Hepatocyte (in vitro differentiated cells): Measurements from ENCODE around the gene APOA1. TPM values are rescaled to one million over a fixed set of nuclear protein-coding genes. Genes with fewer than 3 reads are reported as not detected.

Source experiments
- DNase-seq: peaks from one replicate; pipeline ENCODE4 v3.0.0-alpha.2; 2016; ENCODE audit warnings: low spot score
- H2AFZ ChIP-seq: fragments of 200-600 bp; sonication (generic); 2 replicates; pipeline ENCODE4 v1.6.0; 2016; ENCODE audit warnings: antibody characterized with exemption, mild to moderate bottlenecking
- H3K27ac ChIP-seq: fragments of 200-600 bp; sonication (generic); 2 replicates; pipeline ENCODE4 v1.5.1; 2016; ENCODE audit warnings: mild to moderate bottlenecking
- H3K27me3 ChIP-seq: fragments of 200-600 bp; sonication (generic); 2 replicates; pipeline ENCODE4 v1.6.1; 2016
- H3K36me3 ChIP-seq: fragments of 200-600 bp; sonication (generic); replicated peaks from 2 replicates; pipeline ENCODE4 v1.5.1; 2016; ENCODE audit warnings: low read depth; ENCODE audit not compliant: insufficient read depth
- H3K4me1 ChIP-seq: fragments of 200-600 bp; sonication (generic); 2 replicates; pipeline ENCODE4 v1.5.1; 2016; ENCODE audit warnings: mild to moderate bottlenecking, moderate library complexity; ENCODE audit not compliant: insufficient read depth
- H3K4me2 ChIP-seq: fragments of 200-600 bp; sonication (generic); 2 replicates; pipeline ENCODE4 v1.6.0; 2016
- H3K4me3 ChIP-seq: fragments of 200-600 bp; sonication (generic); 2 replicates; pipeline ENCODE4 v1.5.1; 2016; ENCODE audit warnings: mild to moderate bottlenecking
- H3K79me2 ChIP-seq: fragments of 200-600 bp; sonication (generic); 2 replicates; pipeline ENCODE4 v1.6.0; 2017; ENCODE audit warnings: mild to moderate bottlenecking
- H3K9me2 ChIP-seq: fragments of 200-600 bp; sonication (generic); replicated peaks from 2 replicates; pipeline ENCODE4 v1.6.0; 2017; ENCODE audit warnings: mild to moderate bottlenecking; ENCODE audit not compliant: insufficient read depth
- H3K9me3 ChIP-seq: fragments of 200-600 bp; sonication (generic); 2 replicates; pipeline ENCODE4 v1.5.1; 2016; ENCODE audit warnings: low read depth, mild to moderate bottlenecking
- H4K20me1 ChIP-seq: fragments of 200-600 bp; sonication (generic); 2 replicates; pipeline ENCODE4 v1.6.0; 2016; ENCODE audit warnings: mild to moderate bottlenecking; ENCODE audit not compliant: insufficient read depth, poor library complexity, severe bottlenecking
- EZH2 ChIP-seq: fragments of 200-600 bp; sonication (generic); IDR thresholded peaks from 2 replicates; pipeline ENCODE4 v1.6.1; 2016; ENCODE audit warnings: antibody characterized with exemption, mild to moderate bottlenecking, borderline replicate concordance
- EZH2phosphoT487 ChIP-seq: fragments of 200-600 bp; sonication (generic); IDR thresholded peaks from one replicate; pipeline ENCODE4 v1.6.1; 2018; ENCODE audit warnings: antibody characterized with exemption, mild to moderate bottlenecking, low read depth, moderate library complexity; ENCODE audit not compliant: unreplicated experiment, severe bottlenecking
- WGBS: methylation state at CpG from one replicate; pipeline ENCODE4 v1.1.6; 2016; ENCODE audit warnings: low lambda C conversion rate; ENCODE audit errors: missing lambda C conversion rate; 5-methylcytosine and 5-hydroxymethylcytosine counted together
- polyA plus RNA-seq: library from polyadenylated mRNA; unstranded; fragments of >200 nt; fragmentation: Nextera tagmentation; extraction: Ambion mirVana; gene quantifications from 2 replicates; pipeline ENCODE4 v1.2.1, GENCODE V29; 2016
- total RNA-seq: library from RNA; depleted of rRNA; stranded (reverse); fragments of >200 nt; gene quantifications from 2 replicates; pipeline ENCODE4 v1.2.3, GENCODE V29; 2014
- TF ChIP-seq, protein P1 (sequence below): fragments of 200-600 bp; sonication (generic); IDR thresholded peaks from 2 replicates; pipeline ENCODE4 v1.5.1; 2016; ENCODE audit warnings: antibody characterized with exemption, mild to moderate bottlenecking; ENCODE audit not compliant: poor library complexity

Gene APOA1
- total and polyA plus RNA-seq, 2 experiments from 2014 or later, result 4,253 to 7,624 TPM

GRCh38 chr11:116866804-116867455 is 29.5 kb upstream of the APOA1 start:
- TF ChIP-seq, protein P1, sequence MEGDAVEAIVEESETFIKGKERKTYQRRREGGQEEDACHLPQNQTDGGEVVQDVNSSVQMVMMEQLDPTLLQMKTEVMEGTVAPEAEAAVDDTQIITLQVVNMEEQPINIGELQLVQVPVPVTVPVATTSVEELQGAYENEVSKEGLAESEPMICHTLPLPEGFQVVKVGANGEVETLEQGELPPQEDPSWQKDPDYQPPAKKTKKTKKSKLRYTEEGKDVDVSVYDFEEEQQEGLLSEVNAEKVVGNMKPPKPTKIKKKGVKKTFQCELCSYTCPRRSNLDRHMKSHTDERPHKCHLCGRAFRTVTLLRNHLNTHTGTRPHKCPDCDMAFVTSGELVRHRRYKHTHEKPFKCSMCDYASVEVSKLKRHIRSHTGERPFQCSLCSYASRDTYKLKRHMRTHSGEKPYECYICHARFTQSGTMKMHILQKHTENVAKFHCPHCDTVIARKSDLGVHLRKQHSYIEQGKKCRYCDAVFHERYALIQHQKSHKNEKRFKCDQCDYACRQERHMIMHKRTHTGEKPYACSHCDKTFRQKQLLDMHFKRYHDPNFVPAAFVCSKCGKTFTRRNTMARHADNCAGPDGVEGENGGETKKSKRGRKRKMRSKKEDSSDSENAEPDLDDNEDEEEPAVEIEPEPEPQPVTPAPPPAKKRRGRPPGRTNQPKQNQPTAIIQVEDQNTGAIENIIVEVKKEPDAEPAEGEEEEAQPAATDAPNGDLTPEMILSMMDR, result no peak
- TF ChIP-seq EZH2 (no peak), EZH2phosphoT487 (no peak)
- no peaks in the 10 kb centered on the region for H3K4me1 ChIP-seq
- no peaks in the 10 kb centered on the region for H3K27me3 ChIP-seq
- no peaks in the 10 kb centered on the region for H3K9me3 ChIP-seq
- no peak overlapping the region for H2AFZ ChIP-seq
- H4K20me1 ChIP-seq, result no peaks in the 10 kb centered on the region
- no peak overlapping the region for H3K4me2 ChIP-seq
- no peaks in the 10 kb centered on the region for H3K36me3 ChIP-seq
- no peak overlapping the region for H3K27ac ChIP-seq
- 91% methylated on average over 6 of the region's 6 CpGs for WGBS
- H3K79me2 ChIP-seq, result no peaks in the 10 kb centered on the region
- H3K4me3 ChIP-seq, result no peak overlapping the region
- no peaks in the 10 kb centered on the region for H3K9me2 ChIP-seq
- no peak for DNase-seq

DNA sequence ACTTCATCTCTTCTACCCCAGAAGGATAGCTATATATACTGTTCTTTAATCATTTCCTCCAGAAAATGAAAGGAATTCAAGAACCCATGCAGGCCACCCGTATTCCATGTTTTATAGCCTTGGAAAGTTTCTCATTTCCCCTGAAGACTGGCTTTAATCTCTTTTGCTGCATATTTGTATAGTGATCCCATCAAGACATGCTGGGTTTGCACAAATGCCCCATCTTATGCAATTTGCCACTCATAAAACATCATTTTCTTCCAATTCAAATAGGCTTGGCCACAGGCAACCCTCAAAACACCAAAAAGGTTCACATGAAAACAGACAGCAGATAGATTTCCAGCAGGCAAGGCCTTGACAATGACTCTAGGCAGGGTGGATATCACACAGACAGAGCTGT is 28.3 kb upstream of the APOA1 start:
- DNase-seq, result no peak
- no peaks in the 10 kb centered on the region for H3K27me3 ChIP-seq
- H3K9me2 ChIP-seq, result no peaks in the 10 kb centered on the region
- H3K9me3 ChIP-seq, result no peaks in the 10 kb centered on the region
- 46% methylated on average over 1 of the region's 1 CpG for WGBS
- TF ChIP-seq, protein P1, result no peak
- TF ChIP-seq EZH2 (no peak), EZH2phosphoT487 (no peak)
- no peaks in the 10 kb centered on the region for H4K20me1 ChIP-seq
- H3K4me2 ChIP-seq, result no peak overlapping the region
- H3K27ac ChIP-seq, result peak overlapping the region; percentile 55
- no peaks in the 10 kb centered on the region for H3K4me1 ChIP-seq
- no peaks in the 10 kb centered on the region for H3K36me3 ChIP-seq
- H3K79me2 ChIP-seq, result no peaks in the 10 kb centered on the region
- H3K4me3 ChIP-seq, result no peak overlapping the region
- H2AFZ ChIP-seq, result no peak overlapping the region

DNA sequence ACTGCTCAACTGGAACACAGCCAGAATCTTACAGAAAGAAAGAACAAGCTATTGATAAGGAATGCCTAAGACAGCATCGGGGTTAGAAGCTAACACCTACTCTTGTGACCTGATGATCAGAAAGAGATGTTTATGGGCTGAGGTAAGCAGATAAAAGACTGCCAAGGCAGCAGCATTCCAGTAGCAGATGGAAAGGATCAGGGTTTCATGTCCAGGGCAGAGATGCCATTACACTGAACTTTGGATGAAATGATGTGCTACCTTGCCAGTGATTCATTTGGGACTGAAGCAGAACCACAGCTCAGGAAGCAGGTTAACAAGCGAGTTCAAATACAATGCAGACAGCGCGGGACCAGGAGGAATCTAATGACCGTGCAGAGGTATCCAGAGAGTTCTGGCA is 27.1 kb upstream of the APOA1 start:
- Histone ChIP-seq H2AFZ (no peak overlapping the region), H3K79me2 (no peaks in the 10 kb centered on the region), H3K4me2 (no peak overlapping the region), H3K4me1 (no peaks in the 10 kb centered on the region), H3K9me3 (no peaks in the 10 kb centered on the region), H3K27ac (peak overlapping the region; percentile 47), H3K4me3 (no peak overlapping the region), H3K36me3 (no peaks in the 10 kb centered on the region), H3K9me2 (no peaks in the 10 kb centered on the region), H3K27me3 (no peaks in the 10 kb centered on the region), H4K20me1 (no peaks in the 10 kb centered on the region)
- no peak for TF ChIP-seq EZH2phosphoT487
- WGBS, result 84% methylated on average over 5 of the region's 5 CpGs
- DNase-seq, result no peak

GRCh38 chr11:116862951-116863350 is 25.5 kb upstream of the APOA1 start:
- Histone ChIP-seq H4K20me1 (no peaks in the 10 kb centered on the region), H2AFZ (no peak overlapping the region), H3K27me3 (no peaks in the 10 kb centered on the region), H3K4me1 (no peaks in the 10 kb centered on the region), H3K36me3 (no peaks in the 10 kb centered on the region), H3K79me2 (no peaks in the 10 kb centered on the region), H3K9me3 (no peaks in the 10 kb centered on the region), H3K4me3 (no peak overlapping the region), H3K27ac (no peak overlapping the region), H3K4me2 (no peak overlapping the region), H3K9me2 (no peaks in the 10 kb centered on the region)
- TF ChIP-seq, protein P1, result no peak
- TF ChIP-seq EZH2phosphoT487, result no peak
- TF ChIP-seq EZH2, result no peak
- DNase-seq, result no peak
- 92% methylated on average over 3 of the region's 3 CpGs for WGBS
